Measurements from ENCODE around the gene KCNC1. TPM values are rescaled to one million over a fixed set of nuclear protein-coding genes. Genes with fewer than 3 reads are reported as not detected.

The KCNC1 gene
- total and polyA plus RNA-seq, 4 donors: 0.54 TPM; not detected in 3

GRCh38 chr11:17744151-17744940, 9.8 kb downstream of the KCNC1 start:
- Histone ChIP-seq H3K4me1 (ENCODE audit: control insufficient read depth in 4 of 4, insufficient read depth in 4 of 4, low read length in 3 of 4) (no peaks in the 10 kb centered on the region), H3K4me3 (ENCODE audit: low read depth in 1 of 3, low read length in 3 of 3) (no peak overlapping the region), H3K27me3 (ENCODE audit: control insufficient read depth in 4 of 4, insufficient read depth in 4 of 4, low read length in 3 of 4) (no peaks in the 10 kb centered on the region), H3K36me3 (ENCODE audit: control insufficient read depth in 4 of 4, insufficient read depth in 3 of 4, low read depth in 1 of 4, low read length in 3 of 4) (no peaks in the 10 kb centered on the region), H3K27ac (ENCODE audit: low read depth in 1 of 2, low read length in 2 of 2) (no peak overlapping the region), H3K9me3 (ENCODE audit: control insufficient read depth in 4 of 4, low read length in 3 of 4) (no peaks in the 10 kb centered on the region), H3K9ac (ENCODE audit: low read depth in 1 of 2, low read length in 2 of 2) (no peak overlapping the region)
- TF ChIP-seq HNF4A (conservative IDR thresholded peaks at IDR 0.05) (no peak), REST (IDR thresholded peaks at IDR 0.05) (no peak), TAF1 (conservative IDR thresholded peaks at IDR 0.05) (no peak), CTCF (IDR thresholded peaks at IDR 0.05; ENCODE audit: low read depth, low read length, missing input control) (no peak), HNF4G (IDR thresholded peaks at IDR 0.05) (no peak), SP1 (IDR thresholded peaks at IDR 0.05) (no peak), YY1 (IDR thresholded peaks at IDR 0.05) (no peak), RXRA (IDR thresholded peaks at IDR 0.05) (no peak), NR2F2 (IDR thresholded peaks at IDR 0.05) (no peak), ATF3 (IDR thresholded peaks at IDR 0.05) (no peak)
- 80% methylated on average over 10 of the region's 10 CpGs for WGBS
- DNase-seq (ENCODE audit: low spot score): no peak

- Histone ChIP-seq H3K4me1 (ENCODE audit: control insufficient read depth in 4 of 4, insufficient read depth in 4 of 4, low read length in 3 of 4) (peaks cover 0 to 5% (median 2%) of the 10 kb centered on the region in 4 donors), H3K27me3 (ENCODE audit: control insufficient read depth in 4 of 4, insufficient read depth in 4 of 4, low read length in 3 of 4) (no peaks in the 10 kb centered on the region), H3K27ac (ENCODE audit: low read depth in 1 of 2, low read length in 2 of 2) (no peak overlapping the region), H3K9ac (ENCODE audit: low read depth in 1 of 2, low read length in 2 of 2) (no peak overlapping the region), H3K9me3 (ENCODE audit: control insufficient read depth in 4 of 4, low read length in 3 of 4) (no peaks in the 10 kb centered on the region), H3K36me3 (ENCODE audit: control insufficient read depth in 4 of 4, insufficient read depth in 3 of 4, low read depth in 1 of 4, low read length in 3 of 4) (no peaks in the 10 kb centered on the region), H3K4me3 (ENCODE audit: low read depth in 1 of 3, low read length in 3 of 3) (no peak overlapping the region)
- DNase-seq (ENCODE audit: low spot score): no peak
- WGBS: 87% methylated on average over 20 of the region's 20 CpGs
- TF ChIP-seq ZBTB33 (IDR thresholded peaks at IDR 0.05) (no peak), NR2F2 (IDR thresholded peaks at IDR 0.05) (no peak), YY1 (IDR thresholded peaks at IDR 0.05) (no peak), SP1 (IDR thresholded peaks at IDR 0.05) (no peak), FOXA2 (IDR thresholded peaks at IDR 0.05) (no peak), RAD21 (IDR thresholded peaks at IDR 0.05) (no peak), ATF3 (IDR thresholded peaks at IDR 0.05) (no peak), TAF1 (conservative IDR thresholded peaks at IDR 0.05) (no peak), REST (IDR thresholded peaks at IDR 0.05) (no peak), CTCF (IDR thresholded peaks at IDR 0.05; ENCODE audit: low read depth, low read length, missing input control) (no peak), HNF4A (conservative IDR thresholded peaks at IDR 0.05) (no peak), EGR1 (IDR thresholded peaks at IDR 0.05; ENCODE audit: low read depth in 2 of 2) (no peak)
Observed at GRCh38 chr11:17745023-17745772, 10.6 kb downstream of the KCNC1 start.
